Panc1 (cell line): ENCODE measurements around the gene ACKR2. TPM values are rescaled to one million over a fixed set of nuclear protein-coding genes. Genes with fewer than 3 reads are reported as not detected.

Experiments
- ATAC-seq: fragments of 200-7000 bp; cut with Tn5 transposase; 2 replicates; pipeline ENCODE4 v1.9.1; 2020; ENCODE audit warnings: mild to moderate bottlenecking, moderate library complexity
- BruUV-seq: library from RNA; stranded (reverse); fragments of 400-500 nt; replicated peaks from 2 replicates; lab custom pipeline; 2021; lab: Mats Ljungman, UMichigan
- CTCF ChIA-PET: fragments of 300-600 bp; sonication (Branson Sonifier 250); formaldehyde crosslinking; loops from one replicate; lab custom pipeline; 2022; ENCODE audit warnings: antibody characterized with exemption; lab: Charles Lee
- POLR2A ChIA-PET: fragments of 300-600 bp; sonication (Branson Sonifier 250); formaldehyde crosslinking; loops from one replicate; lab custom pipeline; 2022; ENCODE audit warnings: antibody characterized with exemption; lab: Charles Lee
- DNase-seq: peaks from one replicate; pipeline ENCODE4 v3.0.0-alpha.2; 2010; ENCODE audit warnings: low read depth, low spot score
- H3K27ac ChIP-seq: 2 replicates; pipeline ENCODE4 v1.5.1; 2011; ENCODE audit warnings: mild to moderate bottlenecking, low read length, inconsistent platforms
- H3K27me3 ChIP-seq: fragments of 200-500 bp; sonication (Bioruptor generic); 2 replicates; pipeline ENCODE4 v1.6.0; 2014; ENCODE audit warnings: low read length, inconsistent platforms; ENCODE audit not compliant: control insufficient read depth, insufficient read depth
- H3K36me3 ChIP-seq: fragments of 200-500 bp; sonication (Bioruptor generic); 2 replicates; pipeline ENCODE4 v1.5.1; 2014; ENCODE audit warnings: inconsistent platforms, mild to moderate bottlenecking, low read length, moderate library complexity; ENCODE audit not compliant: control insufficient read depth, insufficient read depth
- H3K4me1 ChIP-seq: 2 replicates; pipeline ENCODE4 v1.5.1; 2011; ENCODE audit warnings: inconsistent platforms, mild to moderate bottlenecking, low read length, moderate library complexity; ENCODE audit not compliant: control insufficient read depth, insufficient read depth
- H3K4me3 ChIP-seq, 2 experiments: 2 replicates each; pipeline ENCODE4 v1.5.1; 2011 to 2012; ENCODE audit warnings: low read depth in 2 of 2, low read length in 2 of 2, mild to moderate bottlenecking in 2 of 2, inconsistent platforms in 1 of 2, moderate library complexity in 1 of 2
- H3K9me3 ChIP-seq: fragments of 200-500 bp; sonication (Bioruptor generic); 2 replicates; pipeline ENCODE4 v1.5.1; 2014; ENCODE audit warnings: low read depth, mild to moderate bottlenecking, inconsistent platforms, low read length, moderate library complexity; ENCODE audit not compliant: control insufficient read depth, insufficient read depth
- CTCF ChIP-seq: fragments of 450-650 bp; IDR thresholded peaks from 2 replicates; pipeline ENCODE4 v1.5.1; 2017; ENCODE audit warnings: mild to moderate bottlenecking
- POLR2AphosphoS5 ChIP-seq: IDR thresholded peaks from 2 replicates; pipeline ENCODE4 v1.6.1; 2012; ENCODE audit warnings: mild to moderate bottlenecking, low read depth, low read length, moderate library complexity
- SIN3A ChIP-seq: IDR thresholded peaks from 2 replicates; pipeline ENCODE4 v1.6.1; 2012; ENCODE audit warnings: low read depth, mild to moderate bottlenecking, low read length, moderate library complexity, borderline replicate concordance; ENCODE audit not compliant: insufficient read depth
- TCF7L2 ChIP-seq: IDR thresholded peaks from 2 replicates; pipeline ENCODE4 v1.6.1; 2011; ENCODE audit warnings: mild to moderate bottlenecking, low read depth, low read length, inconsistent platforms
- in situ Hi-C: cut with HindIII; loops from 2 replicates; pipeline ENCODE4 v1.10.0; 2016; ENCODE audit warnings: low sequenced_read_pairs, low pct_unique_long_range_greater_than_20kb
- intact Hi-C: fragments of 100-400 bp; cut with micrococcal nuclease; formaldehyde crosslinking; loops from one replicate; pipeline ENCODE4 v1.10.0; 2022; ENCODE audit not compliant: unreplicated experiment
- total RNA-seq: library from RNA; stranded (reverse); gene quantifications from one replicate; pipeline ENCODE4 v1.2.1, GENCODE V29; 2021; ENCODE audit not compliant: unreplicated experiment
- TF ChIP-seq, protein P1 (sequence below), 2 experiments: IDR thresholded peaks; 2 replicates each; pipeline ENCODE4 v1.6.1; 2011 to 2012; ENCODE audit warnings: low read depth in 2 of 2, control low read depth in 1 of 2, low read length in 1 of 2, mild to moderate bottlenecking in 1 of 2, moderate library complexity in 1 of 2; ENCODE audit not compliant: insufficient read depth in 1 of 2

The ACKR2 gene
- total RNA-seq, 1 experiment from 2014 or later: not detected

- no TSS peak for BruUV-seq
- no peak overlapping the region for H3K27ac ChIP-seq
- DNase-seq (no peak), ATAC-seq (no peak)
- ChIA-PET POLR2A (no interaction called here), CTCF (no interaction called here)
- intact Hi-C loops: no loop called here
- no peak for TF ChIP-seq CTCF
- TF ChIP-seq SIN3A: no peak
- no peaks in the 10 kb centered on the region for H3K36me3 ChIP-seq
- H3K27me3 ChIP-seq: no peaks in the 10 kb centered on the region
- H3K4me3 ChIP-seq: no peak overlapping the region
- H3K9me3 ChIP-seq: no peaks in the 10 kb centered on the region
- in situ Hi-C loops: no loop called here
- H3K4me1 ChIP-seq: no peaks in the 10 kb centered on the region
Observed at GRCh38 chr3:42764561-42765295, 44.5 kb upstream of the ACKR2 start.

DNA sequence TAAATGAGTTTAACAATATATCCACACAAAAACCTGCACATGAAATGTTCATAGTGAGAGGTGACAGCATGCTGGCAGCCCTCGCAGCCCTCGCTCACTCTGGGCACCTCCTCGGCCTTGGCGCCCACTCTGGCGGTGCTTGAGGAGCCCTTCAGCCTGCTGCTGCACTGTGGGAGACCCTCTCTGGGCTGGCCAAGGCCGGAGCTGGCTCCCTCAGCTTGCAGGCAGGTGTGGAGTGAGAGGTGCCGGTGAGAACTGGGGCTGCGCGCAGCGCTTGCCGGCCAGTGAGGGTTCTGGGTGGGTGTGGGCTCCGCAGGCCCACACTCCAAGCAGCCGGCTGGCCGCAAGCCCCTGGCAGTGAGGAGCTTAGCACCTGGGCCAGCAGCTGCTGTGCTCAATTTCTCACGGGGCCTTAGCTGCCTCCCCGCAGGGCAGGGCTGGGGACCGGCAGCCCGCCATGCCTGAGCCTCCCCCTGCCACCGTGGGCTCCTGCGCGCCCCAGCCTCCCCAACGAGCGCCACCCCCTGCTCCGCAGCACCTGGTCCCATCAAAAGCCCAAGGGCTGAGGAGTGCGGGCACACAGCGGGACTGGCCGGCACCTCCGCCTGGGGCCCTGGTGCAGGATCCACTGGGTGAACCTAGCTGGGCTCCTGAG lies 39.6 kb upstream of the ACKR2 start:
- intact Hi-C loops: no loop called here
- ChIA-PET POLR2A (no interaction called here), CTCF (no interaction called here)

More for the DNA sequence above, 39.6 kb upstream of the ACKR2 start:
- H3K9me3 ChIP-seq: no peaks in the 10 kb centered on the region
- no peaks in the 10 kb centered on the region for H3K4me1 ChIP-seq
- DNase-seq (no peak), ATAC-seq (no peak)
- no peaks in the 10 kb centered on the region for H3K27me3 ChIP-seq
- H3K27ac ChIP-seq: no peak overlapping the region
- TF ChIP-seq SIN3A (no peak), CTCF (no peak), POLR2AphosphoS5 (no peak), TCF7L2 (no peak)
- TF ChIP-seq, protein P1, sequence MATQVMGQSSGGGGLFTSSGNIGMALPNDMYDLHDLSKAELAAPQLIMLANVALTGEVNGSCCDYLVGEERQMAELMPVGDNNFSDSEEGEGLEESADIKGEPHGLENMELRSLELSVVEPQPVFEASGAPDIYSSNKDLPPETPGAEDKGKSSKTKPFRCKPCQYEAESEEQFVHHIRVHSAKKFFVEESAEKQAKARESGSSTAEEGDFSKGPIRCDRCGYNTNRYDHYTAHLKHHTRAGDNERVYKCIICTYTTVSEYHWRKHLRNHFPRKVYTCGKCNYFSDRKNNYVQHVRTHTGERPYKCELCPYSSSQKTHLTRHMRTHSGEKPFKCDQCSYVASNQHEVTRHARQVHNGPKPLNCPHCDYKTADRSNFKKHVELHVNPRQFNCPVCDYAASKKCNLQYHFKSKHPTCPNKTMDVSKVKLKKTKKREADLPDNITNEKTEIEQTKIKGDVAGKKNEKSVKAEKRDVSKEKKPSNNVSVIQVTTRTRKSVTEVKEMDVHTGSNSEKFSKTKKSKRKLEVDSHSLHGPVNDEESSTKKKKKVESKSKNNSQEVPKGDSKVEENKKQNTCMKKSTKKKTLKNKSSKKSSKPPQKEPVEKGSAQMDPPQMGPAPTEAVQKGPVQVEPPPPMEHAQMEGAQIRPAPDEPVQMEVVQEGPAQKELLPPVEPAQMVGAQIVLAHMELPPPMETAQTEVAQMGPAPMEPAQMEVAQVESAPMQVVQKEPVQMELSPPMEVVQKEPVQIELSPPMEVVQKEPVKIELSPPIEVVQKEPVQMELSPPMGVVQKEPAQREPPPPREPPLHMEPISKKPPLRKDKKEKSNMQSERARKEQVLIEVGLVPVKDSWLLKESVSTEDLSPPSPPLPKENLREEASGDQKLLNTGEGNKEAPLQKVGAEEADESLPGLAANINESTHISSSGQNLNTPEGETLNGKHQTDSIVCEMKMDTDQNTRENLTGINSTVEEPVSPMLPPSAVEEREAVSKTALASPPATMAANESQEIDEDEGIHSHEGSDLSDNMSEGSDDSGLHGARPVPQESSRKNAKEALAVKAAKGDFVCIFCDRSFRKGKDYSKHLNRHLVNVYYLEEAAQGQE (IDR thresholded peaks at IDR 0.05; ENCODE audit: insufficient read depth in 1 of 2, low read depth in 2 of 2, low read length in 1 of 2): no peak
- no TSS peak for BruUV-seq
- in situ Hi-C loops: no loop called here
- H3K4me3 ChIP-seq: no peak overlapping the region
- no peaks in the 10 kb centered on the region for H3K36me3 ChIP-seq
